GM18868 (cell line): ENCODE measurements around the gene PER1.
A peak's percentile ranks its signal among the peaks of the same experiment; 100 is the strongest.
"Not testable (repeated sequence)": the region's sequence is repeated elsewhere in the genome, so short reads cannot be mapped to it uniquely, and the experiment has no call there.

Experiments
- ATAC-seq: cut with Tn5 transposase; IDR thresholded peaks from one replicate; pipeline ENCODE4 v1.9.1; 2021; ENCODE audit warnings: mild to moderate bottlenecking, moderate library complexity; ENCODE audit not compliant: unreplicated experiment

PER1 gene

GRCh38 chr17:8173056-8173870 is 21.1 kb upstream of the PER1 start:
- peak; percentile 59 for ATAC-seq

GRCh38 chr17:8170186-8170585 is 18.0 kb upstream of the PER1 start:
- ATAC-seq, result not testable (repeated sequence)

GRCh38 chr17:8167526-8167925 is 15.3 kb upstream of the PER1 start:
- ATAC-seq, result no peak

- ATAC-seq, result no peak
Measured at GRCh38 chr17:8166731-8167130, 14.5 kb upstream of the PER1 start.

GRCh38 chr17:8164815-8165131 is 12.6 kb upstream of the PER1 start:
- ATAC-seq, result no peak

GRCh38 chr17:8163978-8164814 is 12.0 kb upstream of the PER1 start:
- ATAC-seq, result no peak

- ATAC-seq, result no peak
Measured at GRCh38 chr17:8162997-8163977, 11.1 kb upstream of the PER1 start.

- ATAC-seq, result peak; percentile 47
Measured at GRCh38 chr17:8162233-8162996, 10.2 kb upstream of the PER1 start, which contains the start of gene VAMP2. TSS of gene VAMP2 (minus strand) at chr17:8162948. CDS start at chr17:8162879, 69 bp downstream.

GRCh38 chr17:8161289-8162232 is 9.4 kb upstream of the PER1 start:
- no peak for ATAC-seq

GRCh38 chr17:8160741-8161221 is 8.6 kb upstream of the PER1 start:
- no peak for ATAC-seq

GRCh38 chr17:8160224-8160577 is 8.0 kb upstream of the PER1 start:
- ATAC-seq, result no peak

- ATAC-seq, result no peak
Measured at GRCh38 chr17:8159459-8160223, 7.4 kb upstream of the PER1 start.

GRCh38 chr17:8159032-8159400 is 6.8 kb upstream of the PER1 start:
- ATAC-seq, result no peak

GRCh38 chr17:8158267-8159031 is 6.2 kb upstream of the PER1 start:
- ATAC-seq, result no peak

GRCh38 chr17:8156246-8156992 is 4.2 kb upstream of the PER1 start:
- peak; percentile 78 for ATAC-seq

GRCh38 chr17:8155996-8156245 is 3.7 kb upstream of the PER1 start:
- ATAC-seq, result no peak
